Lower lobe of right lung (tissue), 2 donors: ENCODE data around the gene CAPN13. TPM values are rescaled to one million over a fixed set of nuclear protein-coding genes. Genes with fewer than 3 reads are reported as not detected.

ENCODE experiments used
- ATAC-seq, 2 donors: fragments of 200-7000 bp; cut with Tn5 transposase; one replicate each; pipeline ENCODE4 v1.9.1; 2020 to 2022; ENCODE audit warnings: mild to moderate bottlenecking in 2 of 2, moderate library complexity in 2 of 2
- DNase-seq: peaks from one replicate; pipeline ENCODE4 v3.0.0-alpha.2; 2020
- H3K27ac ChIP-seq: fragments of 200-600 bp; one replicate; pipeline ENCODE4 v1.8.0; 2022
- H3K27me3 ChIP-seq: fragments of 200-600 bp; one replicate; pipeline ENCODE4 v1.8.0; 2022; ENCODE audit warnings: low read depth
- H3K36me3 ChIP-seq: fragments of 200-600 bp; one replicate; pipeline ENCODE4 v1.8.0; 2022; ENCODE audit warnings: mild to moderate bottlenecking
- H3K4me1 ChIP-seq: fragments of 200-600 bp; one replicate; pipeline ENCODE4 v1.8.0; 2022
- H3K4me3 ChIP-seq: fragments of 200-600 bp; one replicate; pipeline ENCODE4 v1.8.0; 2022; ENCODE audit warnings: mild to moderate bottlenecking
- H3K9me3 ChIP-seq: fragments of 200-600 bp; one replicate; pipeline ENCODE4 v1.8.0; 2022
- CTCF ChIP-seq: fragments of 200-600 bp; IDR thresholded peaks from one replicate; pipeline ENCODE4 v1.8.0; 2022; ENCODE audit warnings: antibody characterized with exemption, mild to moderate bottlenecking
- intact Hi-C: fragments of 100-400 bp; cut with DNase I; formaldehyde crosslinking; loops from one replicate; pipeline ENCODE4 v1.11.0; 2022
- total RNA-seq: library from RNA; stranded (reverse); fragmentation: NEBNext Ultra II Directional; extraction: Animal tissue kit (Norgen Biotek cat#: 25700); gene quantifications from one replicate; pipeline ENCODE4 v1.2.1, GENCODE V29; 2021
- donor health status: DM: no; HTN: yes; CAD: no; lungs with severe emphysema.

The CAPN13 gene
- total RNA-seq, 1 donor from 2014 or later, result 23.0 TPM

GRCh38 chr2:30683236-30683956 is 123.8 kb downstream of the CAPN13 start:
- intact Hi-C loops, result no loop called here
- ATAC-seq (no peak), DNase-seq (no peak)
- no peak for TF ChIP-seq CTCF
- no peak overlapping the region for H3K4me3 ChIP-seq
- H3K36me3 ChIP-seq, result no peaks in the 10 kb centered on the region
- no peaks in the 10 kb centered on the region for H3K9me3 ChIP-seq
- H3K27ac ChIP-seq, result no peak overlapping the region
- H3K4me1 ChIP-seq, result no peaks in the 10 kb centered on the region
- no peaks in the 10 kb centered on the region for H3K27me3 ChIP-seq

DNA sequence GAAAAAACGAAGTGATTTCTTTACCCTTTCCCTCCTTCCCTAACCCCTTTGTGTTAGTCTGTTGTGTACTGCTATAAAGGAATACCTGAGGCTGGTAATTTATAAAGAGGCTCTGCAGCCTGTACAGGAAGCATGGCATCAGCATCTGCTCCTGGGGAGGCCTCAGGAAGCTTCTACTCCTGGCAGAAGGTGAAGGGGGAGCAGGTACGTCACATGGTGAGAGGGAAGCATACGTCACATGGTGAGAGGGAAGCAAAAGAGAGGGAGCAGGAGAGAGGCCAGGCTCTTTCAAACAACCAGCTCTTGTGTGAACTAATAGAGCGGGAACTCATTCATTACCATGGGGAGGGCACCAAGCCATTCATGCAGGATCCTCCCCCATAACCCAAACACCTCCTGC is 126.2 kb downstream of the CAPN13 start:
- Histone ChIP-seq H3K36me3 (no peaks in the 10 kb centered on the region), H3K27me3 (no peaks in the 10 kb centered on the region), H3K27ac (no peak overlapping the region), H3K9me3 (no peaks in the 10 kb centered on the region), H3K4me1 (no peaks in the 10 kb centered on the region), H3K4me3 (no peak overlapping the region)
- intact Hi-C loops, result no loop called here
- no peak for TF ChIP-seq CTCF
- ATAC-seq, result no peak
- DNase-seq, result no peak

GRCh38 chr2:30680121-30680520 is 127.1 kb downstream of the CAPN13 start:
- no peaks in the 10 kb centered on the region for H3K36me3 ChIP-seq
- H3K4me3 ChIP-seq, result no peak overlapping the region
- ATAC-seq, result no peak
- no peaks in the 10 kb centered on the region for H3K4me1 ChIP-seq
- no peak for DNase-seq
- H3K27me3 ChIP-seq, result no peaks in the 10 kb centered on the region
- H3K9me3 ChIP-seq, result no peaks in the 10 kb centered on the region
- no peak overlapping the region for H3K27ac ChIP-seq
- intact Hi-C loops, result no loop called here
- no peak for TF ChIP-seq CTCF

GRCh38 chr2:30679426-30680088 is 127.7 kb downstream of the CAPN13 start:
- no peaks in the 10 kb centered on the region for H3K9me3 ChIP-seq
- no peak overlapping the region for H3K27ac ChIP-seq
- H3K4me1 ChIP-seq, result no peaks in the 10 kb centered on the region
- H3K27me3 ChIP-seq, result no peaks in the 10 kb centered on the region
- intact Hi-C loops, result no loop called here
- H3K36me3 ChIP-seq, result no peaks in the 10 kb centered on the region
- no peak for TF ChIP-seq CTCF
- DNase-seq (no peak), ATAC-seq (no peak)
- no peak overlapping the region for H3K4me3 ChIP-seq

- Histone ChIP-seq H3K9me3 (no peaks in the 10 kb centered on the region), H3K27me3 (no peaks in the 10 kb centered on the region), H3K4me1 (no peaks in the 10 kb centered on the region), H3K4me3 (no peak overlapping the region), H3K27ac (no peak overlapping the region), H3K36me3 (no peaks in the 10 kb centered on the region)
- ATAC-seq (no peak), DNase-seq (no peak)
- TF ChIP-seq CTCF, result no peak
- intact Hi-C loops, result no loop called here
These were observed 128.7 kb downstream of the CAPN13 start for GRCh38 chr2:30678410-30679137.
